Ishikawa (cell line): ENCODE measurements around the gene PXDN.

ENCODE experiments used
- CEBPB ChIP-seq: IDR thresholded peaks from 2 replicates; pipeline ENCODE4 v1.6.1; 2012
- CREB1 ChIP-seq: IDR thresholded peaks from 2 replicates; pipeline ENCODE4 v1.6.1; 2012; ENCODE audit warnings: low read depth
- EGR1 ChIP-seq: IDR thresholded peaks from 2 replicates; pipeline ENCODE4 v1.6.1; 2012
- EP300 ChIP-seq: IDR thresholded peaks from 2 replicates; pipeline ENCODE4 v1.6.1; 2012; ENCODE audit warnings: borderline replicate concordance
- MAX ChIP-seq: IDR thresholded peaks from 2 replicates; pipeline ENCODE4 v1.6.1; 2012
- NFIC ChIP-seq: IDR thresholded peaks from 2 replicates; pipeline ENCODE4 v1.6.1; 2012
- RAD21 ChIP-seq: IDR thresholded peaks from 2 replicates; pipeline ENCODE4 v1.6.1; 2012; ENCODE audit warnings: low read depth
- REST ChIP-seq: IDR thresholded peaks from 2 replicates; pipeline ENCODE4 v1.6.1; 2012; ENCODE audit warnings: low read depth, mild to moderate bottlenecking
- TAF1 ChIP-seq: IDR thresholded peaks from 2 replicates; pipeline ENCODE4 v1.6.1; 2012; ENCODE audit warnings: low read depth, mild to moderate bottlenecking
- TCF12 ChIP-seq: IDR thresholded peaks from 2 replicates; pipeline ENCODE4 v1.6.1; 2012; ENCODE audit warnings: low read depth
- TEAD4 ChIP-seq: IDR thresholded peaks from 2 replicates; pipeline ENCODE4 v1.6.1; 2012
- YY1 ChIP-seq: IDR thresholded peaks from 2 replicates; pipeline ENCODE4 v1.6.1; 2012; ENCODE audit warnings: low read depth
- ZBTB7A ChIP-seq: IDR thresholded peaks from 2 replicates; pipeline ENCODE4 v1.6.1; 2012; ENCODE audit warnings: low read depth
- TF ChIP-seq, protein P1 (sequence below): IDR thresholded peaks from 2 replicates; pipeline ENCODE4 v1.6.1; 2012

Gene PXDN

DNA sequence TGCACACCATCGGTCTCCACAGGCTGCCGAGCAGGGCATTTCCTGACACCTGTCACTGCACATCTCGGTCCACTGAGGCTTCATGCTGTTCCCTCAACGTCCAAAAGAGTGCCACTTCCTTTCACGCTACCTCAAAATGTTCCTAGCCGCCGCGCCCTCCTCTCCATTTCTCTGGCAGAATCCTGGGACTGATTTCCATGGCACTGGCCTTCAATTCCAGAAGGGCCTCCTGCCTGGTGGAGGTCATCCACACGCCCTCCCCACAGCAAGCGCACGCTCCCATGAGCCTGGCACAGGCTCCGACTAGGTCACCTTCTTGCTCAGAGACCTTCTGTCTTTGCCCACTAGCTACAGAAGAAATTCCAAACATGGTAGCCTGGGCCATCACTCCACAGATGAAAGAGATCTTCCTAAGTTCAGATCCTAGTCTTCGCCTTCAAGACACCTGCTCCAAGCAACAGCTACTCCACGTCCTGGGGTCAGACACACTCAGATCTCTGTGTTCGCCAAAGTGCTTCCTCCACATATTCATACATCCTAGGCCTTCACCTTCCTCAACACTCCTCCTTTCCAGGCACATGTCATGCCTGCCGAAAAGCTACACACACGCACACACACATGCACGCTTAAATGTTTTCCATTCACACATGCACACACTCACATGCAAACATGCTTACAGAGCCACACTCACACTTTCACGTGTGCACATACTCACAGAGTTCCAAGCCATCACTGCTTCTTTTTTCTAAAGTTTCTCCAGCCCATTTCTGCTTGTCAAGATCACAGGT is 94.0 kb downstream of the PXDN start:
- TF ChIP-seq TAF1 (no peak), TCF12 (no peak), RAD21 (no peak), MAX (no peak), TEAD4 (no peak), REST (no peak), NFIC (no peak), CREB1 (no peak), EP300 (no peak)

DNA sequence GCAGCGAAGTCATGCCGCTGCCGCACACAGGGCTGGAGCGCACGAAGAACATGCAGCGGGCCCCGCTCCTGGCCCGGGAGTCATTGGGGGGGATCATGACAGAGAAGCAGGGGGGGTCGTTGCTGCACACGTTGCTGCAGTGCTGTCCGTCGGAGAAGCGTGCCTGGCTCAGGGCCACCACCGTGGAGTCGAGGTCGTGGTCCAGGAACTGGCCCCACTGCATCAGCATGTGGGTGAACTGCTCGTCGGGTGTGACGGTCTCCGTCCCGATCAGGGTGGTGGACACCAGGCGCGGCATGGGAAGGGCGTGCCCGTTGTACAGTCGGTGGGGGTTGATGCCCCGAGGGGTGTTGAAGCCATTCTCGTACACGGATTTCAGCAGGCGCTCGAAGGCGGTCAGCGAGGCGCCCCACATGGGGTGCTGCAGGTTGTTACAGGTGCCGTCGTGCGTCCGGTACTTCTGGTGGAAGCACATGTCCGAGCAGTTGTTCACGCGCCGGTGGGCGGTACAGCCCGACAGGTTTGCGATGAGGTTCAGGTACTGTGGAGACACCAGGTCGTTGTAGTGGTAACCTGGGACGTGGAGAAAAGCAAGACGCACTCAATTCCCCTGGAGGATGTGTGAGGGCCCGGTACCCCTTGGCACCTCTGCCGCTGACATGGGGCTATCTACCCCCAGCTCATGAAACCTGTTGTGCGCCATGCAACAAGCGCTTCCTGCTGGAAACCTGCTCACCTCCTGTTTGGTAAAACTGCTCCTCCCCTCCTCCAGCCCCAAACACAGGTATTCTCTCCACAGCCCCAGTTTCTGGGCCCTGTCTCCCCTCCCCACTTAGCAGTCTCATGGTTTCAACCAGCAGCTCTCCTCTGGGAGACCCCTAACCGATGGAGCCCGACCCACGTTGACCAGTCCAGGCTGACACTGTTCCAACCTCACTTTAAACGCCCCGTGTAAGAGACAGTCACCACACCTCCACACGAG is 94.9 kb downstream of the PXDN start:
- no peak for TF ChIP-seq REST
- no peak for TF ChIP-seq YY1
- no peak for TF ChIP-seq MAX
- no peak for TF ChIP-seq CEBPB
- no peak for TF ChIP-seq TAF1

GRCh38 chr2:1648241-1649102 is 95.8 kb downstream of the PXDN start:
- TF ChIP-seq TCF12 (no peak), YY1 (no peak), CEBPB (no peak), ZBTB7A (no peak), RAD21 (no peak), REST (no peak), EGR1 (no peak), CREB1 (no peak), EP300 (no peak), TAF1 (no peak)
- TF ChIP-seq, protein P1, sequence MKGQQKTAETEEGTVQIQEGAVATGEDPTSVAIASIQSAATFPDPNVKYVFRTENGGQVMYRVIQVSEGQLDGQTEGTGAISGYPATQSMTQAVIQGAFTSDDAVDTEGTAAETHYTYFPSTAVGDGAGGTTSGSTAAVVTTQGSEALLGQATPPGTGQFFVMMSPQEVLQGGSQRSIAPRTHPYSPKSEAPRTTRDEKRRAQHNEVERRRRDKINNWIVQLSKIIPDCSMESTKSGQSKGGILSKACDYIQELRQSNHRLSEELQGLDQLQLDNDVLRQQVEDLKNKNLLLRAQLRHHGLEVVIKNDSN, result no peak
